ENCODE measurements around the gene GABBR2. TPM values are rescaled to one million over a fixed set of nuclear protein-coding genes. Genes with fewer than 3 reads are reported as not detected.

Gene GABBR2
- total and polyA plus RNA-seq, 12 donors: 0.17 to 9.0 (median 3.7) TPM

DNA sequence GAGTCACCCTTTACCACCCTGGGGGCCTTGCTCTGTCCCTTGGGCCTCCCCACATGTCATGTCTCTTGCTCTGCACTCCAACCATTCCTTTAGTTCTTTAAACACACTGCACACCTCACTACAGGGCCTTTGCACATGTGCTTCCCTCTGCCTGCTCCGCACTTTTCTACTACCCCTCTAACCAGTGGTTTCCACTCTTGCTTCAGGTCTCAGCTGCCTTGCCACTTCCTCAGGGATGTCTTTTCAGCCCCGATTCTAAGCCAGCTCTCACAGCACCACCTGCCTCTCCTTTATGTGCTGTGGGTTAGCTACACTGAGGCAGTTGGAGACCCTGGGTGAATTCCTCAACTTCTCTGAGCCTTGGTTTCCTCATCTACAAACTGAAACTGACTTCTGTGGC is 34.6 kb upstream of the GABBR2 start:
- H3K27me3 ChIP-seq: no peaks in the 10 kb centered on the region
- no peaks in the 10 kb centered on the region for H3K9me3 ChIP-seq (replicated peaks in 1 of 3)
- no peak for TF ChIP-seq POLR2A (IDR thresholded peaks at IDR 0.05)
- TF ChIP-seq, protein P1, sequence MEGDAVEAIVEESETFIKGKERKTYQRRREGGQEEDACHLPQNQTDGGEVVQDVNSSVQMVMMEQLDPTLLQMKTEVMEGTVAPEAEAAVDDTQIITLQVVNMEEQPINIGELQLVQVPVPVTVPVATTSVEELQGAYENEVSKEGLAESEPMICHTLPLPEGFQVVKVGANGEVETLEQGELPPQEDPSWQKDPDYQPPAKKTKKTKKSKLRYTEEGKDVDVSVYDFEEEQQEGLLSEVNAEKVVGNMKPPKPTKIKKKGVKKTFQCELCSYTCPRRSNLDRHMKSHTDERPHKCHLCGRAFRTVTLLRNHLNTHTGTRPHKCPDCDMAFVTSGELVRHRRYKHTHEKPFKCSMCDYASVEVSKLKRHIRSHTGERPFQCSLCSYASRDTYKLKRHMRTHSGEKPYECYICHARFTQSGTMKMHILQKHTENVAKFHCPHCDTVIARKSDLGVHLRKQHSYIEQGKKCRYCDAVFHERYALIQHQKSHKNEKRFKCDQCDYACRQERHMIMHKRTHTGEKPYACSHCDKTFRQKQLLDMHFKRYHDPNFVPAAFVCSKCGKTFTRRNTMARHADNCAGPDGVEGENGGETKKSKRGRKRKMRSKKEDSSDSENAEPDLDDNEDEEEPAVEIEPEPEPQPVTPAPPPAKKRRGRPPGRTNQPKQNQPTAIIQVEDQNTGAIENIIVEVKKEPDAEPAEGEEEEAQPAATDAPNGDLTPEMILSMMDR (IDR thresholded peaks at IDR 0.05): no peak
- H3K27ac ChIP-seq: no peak overlapping the region
- H3K4me3 ChIP-seq: no peak overlapping the region
- H3K36me3 ChIP-seq (replicated peaks in 1 of 2): peaks cover 0 to 4% of the 10 kb centered on the region in 2 donors
- WGBS, 4 donors: 90 to 96% (median 94%) methylated on average over 2 of the region's 2 CpGs
- no peaks in the 10 kb centered on the region for H3K4me1 ChIP-seq (replicated peaks in 1 of 2)
- DNase-seq: no peak
- intact Hi-C loops (cut with DNase I): no loop called here

GRCh38 chr9:98742325-98743280 is 33.9 kb upstream of the GABBR2 start:
- TF ChIP-seq POLR2A (IDR thresholded peaks at IDR 0.05): no peak
- TF ChIP-seq, protein P1 (IDR thresholded peaks at IDR 0.05): no peak
- peaks cover 0 to 4% of the 10 kb centered on the region in 2 donors for H3K36me3 ChIP-seq (replicated peaks in 1 of 2)
- intact Hi-C loops (cut with DNase I): no loop called here

GRCh38 chr9:98740226-98740881 is 31.6 kb upstream of the GABBR2 start:
- Histone ChIP-seq H3K27ac (no peak overlapping the region), H3K4me3 (no peak overlapping the region), H3K9me3 (replicated peaks in 1 of 3) (no peaks in the 10 kb centered on the region), H3K27me3 (no peaks in the 10 kb centered on the region), H3K36me3 (replicated peaks in 1 of 2) (peaks cover 0 to 7% of the 10 kb centered on the region in 2 donors), H3K4me1 (replicated peaks in 1 of 2) (no peaks in the 10 kb centered on the region)
- WGBS, 4 donors: 89 to 90% (median 90%) methylated on average over 8 of the region's 8 CpGs
- no peak for TF ChIP-seq POLR2A (IDR thresholded peaks at IDR 0.05)
- TF ChIP-seq, protein P1 (IDR thresholded peaks at IDR 0.05): no peak
- intact Hi-C loops (cut with DNase I): no loop called here
- no peak for DNase-seq

More at GRCh38 chr9:98742325-98743280, 33.9 kb upstream of the GABBR2 start:
- Histone ChIP-seq H3K4me3 (no peak overlapping the region), H3K4me1 (replicated peaks in 1 of 2) (no peaks in the 10 kb centered on the region), H3K27ac (no peak overlapping the region), H3K9me3 (replicated peaks in 1 of 3) (no peaks in the 10 kb centered on the region), H3K27me3 (no peaks in the 10 kb centered on the region)
- DNase-seq: no peak
- 80 to 89% (median 84%) methylated on average over 9 to 10 of the region's 10 CpGs for WGBS, 4 donors

DNA sequence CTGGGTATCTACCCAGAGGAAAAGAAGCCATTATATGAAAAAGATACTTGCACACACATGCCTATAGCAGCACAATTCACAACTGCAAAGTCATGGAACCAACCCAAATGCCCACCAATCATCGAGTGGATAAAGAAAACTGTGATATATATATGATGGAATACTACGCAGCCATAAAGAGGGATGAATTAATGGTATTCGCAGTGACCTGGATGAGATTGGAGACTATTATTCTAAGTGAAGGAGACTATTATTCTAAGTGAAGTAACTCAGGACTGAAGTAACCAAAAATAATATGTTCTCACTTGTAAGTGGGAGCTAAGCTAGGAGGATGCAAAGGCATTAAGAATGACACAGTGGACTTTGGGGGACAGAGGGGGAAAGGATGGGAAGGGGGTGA is 30.0 kb upstream of the GABBR2 start:
- Histone ChIP-seq H3K4me1 (replicated peaks in 1 of 2) (no peaks in the 10 kb centered on the region), H3K9me3 (replicated peaks in 1 of 3) (no peaks in the 10 kb centered on the region), H3K36me3 (replicated peaks in 1 of 2) (peaks cover 0 to 5% of the 10 kb centered on the region in 2 donors), H3K27ac (no peak overlapping the region), H3K27me3 (no peaks in the 10 kb centered on the region), H3K4me3 (no peak overlapping the region)
- WGBS, 4 donors: 91 to 98% (median 94%) methylated on average over 3 of the region's 3 CpGs
- DNase-seq: no peak
- no peak for TF ChIP-seq POLR2A (IDR thresholded peaks at IDR 0.05)
- TF ChIP-seq, protein P1 (IDR thresholded peaks at IDR 0.05): no peak
- intact Hi-C loops (cut with DNase I): no loop called here

Measured in adrenal gland (tissue), 12 donors.